Stomach smooth muscle (tissue), 2 donors: ENCODE results near the gene CORO2A.
"Not testable (repeated sequence)": the region's sequence is repeated elsewhere in the genome, so short reads cannot be mapped to it uniquely, and the experiment has no call there.

Source experiments
- H3K27ac ChIP-seq: one replicate; pipeline ENCODE4 v1.7.0; 2013; ENCODE audit warnings: mild to moderate bottlenecking, low read length, inconsistent platforms
- H3K27me3 ChIP-seq, 2 donors: one replicate each; pipeline ENCODE4 v1.7.0; 2013; ENCODE audit warnings: low read length in 2 of 2; ENCODE audit not compliant: insufficient read depth in 2 of 2, control insufficient read depth in 1 of 2
- H3K36me3 ChIP-seq, 2 donors: one replicate each; pipeline ENCODE4 v1.7.0; 2013; ENCODE audit warnings: low read length in 2 of 2; ENCODE audit not compliant: control insufficient read depth in 2 of 2, insufficient read depth in 2 of 2
- H3K4me1 ChIP-seq: one replicate; pipeline ENCODE4 v1.7.0; 2013; ENCODE audit warnings: low read length; ENCODE audit not compliant: control insufficient read depth, insufficient read depth
- H3K4me3 ChIP-seq, 2 donors: one replicate each; pipeline ENCODE4 v1.7.0; 2013; ENCODE audit warnings: low read length in 2 of 2
- H3K9ac ChIP-seq, 2 donors: one replicate each; pipeline ENCODE4 v1.7.0; 2013; ENCODE audit warnings: low read length in 2 of 2, mild to moderate bottlenecking in 1 of 2
- H3K9me3 ChIP-seq, 2 donors: one replicate each; pipeline ENCODE4 v1.7.0; 2013; ENCODE audit warnings: low read length in 2 of 2; ENCODE audit not compliant: control insufficient read depth in 2 of 2
- donor health status: healthy.
- donor health status: Pancreatic carcinoma.

CORO2A gene

GRCh38 chr9:98182069-98182820, 10.2 kb downstream of the CORO2A start:
- Histone ChIP-seq H3K4me3 (no peak overlapping the region), H3K4me1 (no peaks in the 10 kb centered on the region), H3K36me3 (no peaks in the 10 kb centered on the region), H3K9ac (no peak overlapping the region), H3K9me3 (no peaks in the 10 kb centered on the region), H3K27ac (no peak overlapping the region), H3K27me3 (no peaks in the 10 kb centered on the region)

DNA sequence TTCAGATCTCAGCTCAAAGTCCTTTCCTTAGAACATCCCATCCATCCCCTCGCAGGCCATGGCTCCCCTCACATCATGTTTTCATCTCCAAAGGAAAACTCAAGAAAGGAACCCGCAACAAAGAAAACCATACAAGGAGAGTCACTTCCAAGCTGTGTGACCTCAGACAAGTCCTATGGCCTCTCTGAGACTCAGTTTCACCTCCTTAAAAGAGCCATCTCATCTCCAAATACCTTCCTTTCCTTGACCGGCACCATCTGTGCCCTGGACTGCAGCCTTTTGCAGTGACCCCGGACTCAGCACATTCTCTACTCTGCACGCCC, 10.7 kb downstream of the CORO2A start:
- no peaks in the 10 kb centered on the region for H3K4me1 ChIP-seq
- no peaks in the 10 kb centered on the region for H3K27me3 ChIP-seq
- H3K9me3 ChIP-seq, result no peaks in the 10 kb centered on the region
- H3K36me3 ChIP-seq, result no peaks in the 10 kb centered on the region
- H3K9ac ChIP-seq, result no peak overlapping the region
- H3K27ac ChIP-seq, result no peak overlapping the region
- H3K4me3 ChIP-seq, result no peak overlapping the region

- Histone ChIP-seq H3K27ac (no peak overlapping the region), H3K4me1 (no peaks in the 10 kb centered on the region), H3K36me3 (no peaks in the 10 kb centered on the region), H3K4me3 (no peak overlapping the region), H3K27me3 (no peaks in the 10 kb centered on the region), H3K9me3 (no peaks in the 10 kb centered on the region), H3K9ac (no peak overlapping the region)
Measured at GRCh38 chr9:98180996-98181395, 11.4 kb downstream of the CORO2A start.

GRCh38 chr9:98178874-98179850, 13.3 kb downstream of the CORO2A start:
- H3K9me3 ChIP-seq, result no peaks in the 10 kb centered on the region
- H3K27me3 ChIP-seq, result no peaks in the 10 kb centered on the region
- no peak overlapping the region for H3K9ac ChIP-seq
- H3K27ac ChIP-seq, result no peak overlapping the region
- H3K4me3 ChIP-seq, result no peak overlapping the region
- H3K36me3 ChIP-seq, result no peaks in the 10 kb centered on the region
- H3K4me1 ChIP-seq, result no peaks in the 10 kb centered on the region

DNA sequence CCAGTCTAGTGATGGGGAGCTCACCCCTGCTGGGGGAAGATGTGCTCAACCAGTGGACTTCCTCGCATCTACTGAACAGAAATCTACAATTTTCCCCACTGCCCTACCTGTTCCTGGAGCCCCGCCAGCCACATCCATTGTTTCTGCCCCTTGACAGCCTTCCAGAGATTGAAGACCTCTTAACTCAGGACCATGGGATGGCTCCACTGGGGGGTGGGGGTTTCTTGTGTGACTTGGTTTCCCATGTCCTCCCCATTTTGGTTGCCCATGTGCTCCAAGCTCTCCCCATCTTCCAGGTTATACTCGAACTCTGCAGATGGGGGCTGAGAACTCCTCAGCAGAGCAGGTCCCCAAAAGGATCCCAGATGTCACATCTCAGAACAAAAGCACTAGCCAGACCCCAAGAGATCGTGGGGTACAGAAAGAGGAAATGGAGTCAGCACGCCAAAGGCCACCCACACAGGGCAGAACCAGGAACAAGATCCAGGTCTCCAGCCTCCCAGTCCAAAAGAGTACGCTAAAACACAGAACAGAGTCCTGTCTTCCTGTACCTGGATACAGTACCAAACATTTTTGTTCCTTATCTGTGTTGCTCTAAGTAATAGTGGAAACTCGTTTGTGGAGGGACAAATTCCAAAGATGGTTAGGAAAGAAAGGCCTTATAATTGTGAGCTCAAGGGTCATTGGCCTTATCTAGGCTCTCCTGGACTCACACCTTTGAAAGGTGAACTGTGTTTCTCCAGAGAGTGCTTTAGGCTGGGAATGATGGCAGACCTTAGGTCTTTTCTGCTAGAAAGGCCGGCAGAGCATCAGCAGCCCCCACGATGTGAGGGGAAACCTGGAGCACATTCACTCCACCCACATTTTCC, 15.8 kb downstream of the CORO2A start:
- H3K27ac ChIP-seq, result no peak overlapping the region
- no peaks in the 10 kb centered on the region for H3K4me1 ChIP-seq
- no peak overlapping the region for H3K9ac ChIP-seq
- H3K27me3 ChIP-seq, result no peaks in the 10 kb centered on the region
- H3K36me3 ChIP-seq, result no peaks in the 10 kb centered on the region
- H3K4me3 ChIP-seq, result no peak overlapping the region
- H3K9me3 ChIP-seq, result no peaks in the 10 kb centered on the region

DNA sequence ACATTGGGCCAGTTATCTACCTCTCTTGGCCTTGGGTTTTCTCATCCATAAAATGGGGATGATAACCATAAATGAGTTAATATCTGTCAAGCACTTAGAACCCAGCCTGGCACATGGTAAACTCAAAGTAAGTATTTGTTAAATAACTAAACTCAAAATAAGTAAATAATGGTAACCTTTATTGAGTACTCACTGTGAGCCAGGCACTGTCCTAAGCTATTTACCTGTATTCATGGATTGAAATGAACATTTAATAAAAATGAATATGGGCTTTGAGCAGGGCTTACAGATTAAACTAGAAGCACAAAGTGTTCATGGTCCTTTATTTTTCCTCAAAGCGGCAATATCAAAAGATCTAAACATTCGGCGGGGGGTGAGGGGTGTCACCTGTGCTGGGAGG, 16.7 kb downstream of the CORO2A start:
- Histone ChIP-seq H3K4me1 (no peaks in the 10 kb centered on the region), H3K9me3 (no peaks in the 10 kb centered on the region), H3K27ac (no peak overlapping the region), H3K36me3 (no peaks in the 10 kb centered on the region), H3K9ac (no peak overlapping the region), H3K4me3 (no peak overlapping the region), H3K27me3 (peaks cover 0 to 4% of the 10 kb centered on the region in 2 donors)

DNA sequence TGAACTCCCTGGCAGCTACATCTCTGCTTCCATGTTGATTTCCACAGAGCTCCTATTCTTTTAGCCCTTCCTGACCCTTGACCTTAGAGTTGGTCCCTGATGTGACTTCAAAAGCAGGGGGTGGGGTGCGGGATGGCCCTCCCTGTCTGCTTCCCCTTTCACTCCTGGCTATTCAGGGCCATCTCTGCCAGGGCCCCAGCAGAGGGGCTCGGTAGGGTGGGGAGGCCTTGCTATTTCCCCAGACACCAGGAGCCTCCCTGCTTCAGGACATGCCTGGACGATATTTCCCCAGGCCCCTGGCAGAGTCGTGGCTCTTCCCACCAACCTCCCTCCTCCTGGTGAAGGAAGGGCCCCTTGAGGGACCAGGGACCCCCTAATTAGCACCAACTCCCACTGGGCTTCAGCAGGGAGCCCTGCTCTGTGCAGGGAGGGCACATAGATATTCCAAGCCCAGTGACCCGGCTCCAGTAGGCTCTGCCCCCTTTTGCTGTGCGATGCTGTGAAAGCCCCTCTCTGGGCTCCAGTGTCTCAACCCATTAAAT, 17.3 kb downstream of the CORO2A start:
- H3K27me3 ChIP-seq, result peaks cover 0 to 4% of the 10 kb centered on the region in 2 donors
- H3K9ac ChIP-seq, result no peak overlapping the region
- no peak overlapping the region for H3K4me3 ChIP-seq
- H3K27ac ChIP-seq, result no peak overlapping the region
- no peaks in the 10 kb centered on the region for H3K4me1 ChIP-seq
- no peaks in the 10 kb centered on the region for H3K36me3 ChIP-seq
- H3K9me3 ChIP-seq, result no peaks in the 10 kb centered on the region

DNA sequence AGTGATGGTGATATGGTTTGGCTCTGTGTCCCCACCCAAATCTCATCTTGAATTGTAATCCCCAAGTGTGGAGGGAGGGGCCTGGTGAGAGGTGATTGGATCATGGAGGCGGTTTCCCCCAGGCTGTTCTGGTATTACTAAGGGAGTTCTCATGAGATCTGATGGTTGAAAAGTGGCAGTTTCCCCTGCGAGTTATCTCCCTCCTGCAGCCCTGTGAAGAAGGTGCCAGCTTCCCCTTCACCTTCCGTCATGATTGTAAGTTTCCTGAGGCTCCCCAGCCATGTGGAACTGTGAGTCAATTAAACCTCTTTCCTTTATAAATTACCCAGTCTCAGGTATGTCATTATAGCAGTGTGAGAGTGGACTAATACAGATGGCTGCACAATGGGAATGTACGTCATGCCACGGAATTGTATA, 17.9 kb downstream of the CORO2A start:
- H3K27ac ChIP-seq, H3K4me3 ChIP-seq, H3K27me3 ChIP-seq, H3K9me3 ChIP-seq, H3K4me1 ChIP-seq, H3K36me3 ChIP-seq, H3K9ac ChIP-seq: not testable (repeated sequence)

GRCh38 chr9:98173181-98173580, 19.3 kb downstream of the CORO2A start:
- Histone ChIP-seq H3K36me3 (no peaks in the 10 kb centered on the region), H3K27ac (no peak overlapping the region), H3K9ac (no peak overlapping the region), H3K27me3 (peaks cover 0 to 4% of the 10 kb centered on the region in 2 donors), H3K9me3 (no peaks in the 10 kb centered on the region), H3K4me1 (no peaks in the 10 kb centered on the region), H3K4me3 (no peak overlapping the region)

GRCh38 chr9:98172604-98173003, 19.8 kb downstream of the CORO2A start:
- Histone ChIP-seq H3K9me3 (no peaks in the 10 kb centered on the region), H3K27ac (no peak overlapping the region), H3K36me3 (no peaks in the 10 kb centered on the region), H3K27me3 (peaks cover 0 to 4% of the 10 kb centered on the region in 2 donors), H3K4me1 (no peaks in the 10 kb centered on the region), H3K9ac (no peak overlapping the region), H3K4me3 (no peak overlapping the region)
